WTC11 (cell line): ENCODE results near the gene CEP63.

Source experiments
- ATF6 ChIP-seq: sonication (generic); formaldehyde crosslinking; IDR thresholded peaks from 2 replicates; pipeline ENCODE4 v1.8.1; 2023; ENCODE audit warnings: mild to moderate bottlenecking, missing genetic modification reagents
- ESRRA ChIP-seq: sonication (generic); formaldehyde crosslinking; IDR thresholded peaks from 2 replicates; pipeline ENCODE4 v1.8.1; 2022; ENCODE audit warnings: mild to moderate bottlenecking, missing genetic modification reagents, borderline replicate concordance
- MYBL2 ChIP-seq: sonication (generic); formaldehyde crosslinking; IDR thresholded peaks from 2 replicates; pipeline ENCODE4 v1.8.1; 2023; ENCODE audit warnings: mild to moderate bottlenecking, moderate library complexity, missing genetic modification reagents
- NR3C1 ChIP-seq: sonication (generic); formaldehyde crosslinking; conservative IDR thresholded peaks from 2 replicates; pipeline ENCODE4 v1.8.1; 2023; ENCODE audit warnings: low read depth, mild to moderate bottlenecking, missing genetic modification reagents
- ZBTB21 ChIP-seq: sonication (generic); formaldehyde crosslinking; IDR thresholded peaks from 2 replicates; pipeline ENCODE4 v1.8.1; 2023; ENCODE audit warnings: mild to moderate bottlenecking, missing genetic modification reagents, borderline replicate concordance
- ZNF423 ChIP-seq: fragments of 250-450 bp; sonication (Bioruptor Pico); IDR thresholded peaks from 2 replicates; pipeline ENCODE4 v2.1.2; 2022; ENCODE audit warnings: mild to moderate bottlenecking, moderate library complexity
- TF ChIP-seq, protein P1 (sequence below): fragments of 200-600 bp; IDR thresholded peaks from 2 replicates; pipeline ENCODE4 v1.8.0; 2022; ENCODE audit warnings: antibody characterized with exemption
- TF ChIP-seq, protein P2 (sequence below): sonication (generic); formaldehyde crosslinking; IDR thresholded peaks from 2 replicates; pipeline ENCODE4 v1.8.1; 2023; ENCODE audit warnings: mild to moderate bottlenecking, missing genetic modification reagents, moderate library complexity

DNA sequence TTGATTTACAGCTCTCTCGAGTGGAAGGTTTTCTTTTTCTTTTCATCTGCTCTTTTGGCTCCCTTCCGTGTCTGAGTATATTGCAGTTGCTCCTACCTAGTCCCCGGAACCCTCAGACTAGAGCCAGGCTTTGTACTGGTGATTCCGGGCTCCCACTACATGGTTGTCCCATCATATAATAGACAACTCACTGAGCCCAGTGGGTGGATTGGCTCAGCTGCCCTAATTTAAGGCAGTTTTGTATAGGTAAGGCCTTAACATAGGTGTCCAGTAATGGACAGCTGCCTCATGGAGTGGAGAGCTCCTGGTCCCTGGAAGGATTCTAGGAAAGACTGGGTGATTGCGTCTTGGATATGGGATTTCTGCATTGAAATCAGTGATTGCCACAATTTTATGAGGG, 106.9 kb downstream of the CEP63 start:
- TF ChIP-seq, protein P1, sequence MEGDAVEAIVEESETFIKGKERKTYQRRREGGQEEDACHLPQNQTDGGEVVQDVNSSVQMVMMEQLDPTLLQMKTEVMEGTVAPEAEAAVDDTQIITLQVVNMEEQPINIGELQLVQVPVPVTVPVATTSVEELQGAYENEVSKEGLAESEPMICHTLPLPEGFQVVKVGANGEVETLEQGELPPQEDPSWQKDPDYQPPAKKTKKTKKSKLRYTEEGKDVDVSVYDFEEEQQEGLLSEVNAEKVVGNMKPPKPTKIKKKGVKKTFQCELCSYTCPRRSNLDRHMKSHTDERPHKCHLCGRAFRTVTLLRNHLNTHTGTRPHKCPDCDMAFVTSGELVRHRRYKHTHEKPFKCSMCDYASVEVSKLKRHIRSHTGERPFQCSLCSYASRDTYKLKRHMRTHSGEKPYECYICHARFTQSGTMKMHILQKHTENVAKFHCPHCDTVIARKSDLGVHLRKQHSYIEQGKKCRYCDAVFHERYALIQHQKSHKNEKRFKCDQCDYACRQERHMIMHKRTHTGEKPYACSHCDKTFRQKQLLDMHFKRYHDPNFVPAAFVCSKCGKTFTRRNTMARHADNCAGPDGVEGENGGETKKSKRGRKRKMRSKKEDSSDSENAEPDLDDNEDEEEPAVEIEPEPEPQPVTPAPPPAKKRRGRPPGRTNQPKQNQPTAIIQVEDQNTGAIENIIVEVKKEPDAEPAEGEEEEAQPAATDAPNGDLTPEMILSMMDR, result no peak
- no peak for TF ChIP-seq ZBTB21 (CRISPR knock-in tag)
- TF ChIP-seq, protein P2, sequence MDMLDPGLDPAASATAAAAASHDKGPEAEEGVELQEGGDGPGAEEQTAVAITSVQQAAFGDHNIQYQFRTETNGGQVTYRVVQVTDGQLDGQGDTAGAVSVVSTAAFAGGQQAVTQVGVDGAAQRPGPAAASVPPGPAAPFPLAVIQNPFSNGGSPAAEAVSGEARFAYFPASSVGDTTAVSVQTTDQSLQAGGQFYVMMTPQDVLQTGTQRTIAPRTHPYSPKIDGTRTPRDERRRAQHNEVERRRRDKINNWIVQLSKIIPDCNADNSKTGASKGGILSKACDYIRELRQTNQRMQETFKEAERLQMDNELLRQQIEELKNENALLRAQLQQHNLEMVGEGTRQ, result no peak
- no peak for TF ChIP-seq MYBL2 (CRISPR knock-in tag)
- TF ChIP-seq ESRRA (CRISPR knock-in tag), result no peak
- TF ChIP-seq ATF6 (CRISPR knock-in tag), result no peak
- no peak for TF ChIP-seq ZNF423
- TF ChIP-seq NR3C1 (CRISPR knock-in tag), result no peak
